Gastrocnemius medialis (tissue), 4 donors: ENCODE results near the gene HNRNPA2B1.

Experiments used
- POLR2A ChIP-seq, 2 donors: fragments of 450-650 bp; IDR thresholded peaks; one replicate each; pipeline ENCODE4 v1.6.1; 2017; ENCODE audit warnings: antibody characterized with exemption in 2 of 2, mild to moderate bottlenecking in 2 of 2, moderate library complexity in 2 of 2
- TF ChIP-seq, protein P1 (sequence below), 5 experiments: fragments of 450-650 bp in 3 of 5; fragments of 200-600 bp in 2 of 5; sonication (generic) in 2 of 5; IDR thresholded peaks in 4 of 5; conservative IDR thresholded peaks in 1 of 5; 1 replicate in 4 of 5; 2 replicates in 1 of 5; pipeline ENCODE4 v1.5.1; 2016 to 2019; ENCODE audit warnings: antibody characterized with exemption in 5 of 5, mild to moderate bottlenecking in 3 of 5, moderate library complexity in 3 of 5

GRCh38 chr7:26208040-26208439 lies 7.5 kb upstream of the HNRNPA2B1 start:
- TF ChIP-seq, protein P1, sequence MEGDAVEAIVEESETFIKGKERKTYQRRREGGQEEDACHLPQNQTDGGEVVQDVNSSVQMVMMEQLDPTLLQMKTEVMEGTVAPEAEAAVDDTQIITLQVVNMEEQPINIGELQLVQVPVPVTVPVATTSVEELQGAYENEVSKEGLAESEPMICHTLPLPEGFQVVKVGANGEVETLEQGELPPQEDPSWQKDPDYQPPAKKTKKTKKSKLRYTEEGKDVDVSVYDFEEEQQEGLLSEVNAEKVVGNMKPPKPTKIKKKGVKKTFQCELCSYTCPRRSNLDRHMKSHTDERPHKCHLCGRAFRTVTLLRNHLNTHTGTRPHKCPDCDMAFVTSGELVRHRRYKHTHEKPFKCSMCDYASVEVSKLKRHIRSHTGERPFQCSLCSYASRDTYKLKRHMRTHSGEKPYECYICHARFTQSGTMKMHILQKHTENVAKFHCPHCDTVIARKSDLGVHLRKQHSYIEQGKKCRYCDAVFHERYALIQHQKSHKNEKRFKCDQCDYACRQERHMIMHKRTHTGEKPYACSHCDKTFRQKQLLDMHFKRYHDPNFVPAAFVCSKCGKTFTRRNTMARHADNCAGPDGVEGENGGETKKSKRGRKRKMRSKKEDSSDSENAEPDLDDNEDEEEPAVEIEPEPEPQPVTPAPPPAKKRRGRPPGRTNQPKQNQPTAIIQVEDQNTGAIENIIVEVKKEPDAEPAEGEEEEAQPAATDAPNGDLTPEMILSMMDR (IDR thresholded peaks at IDR 0.05 in 4 of 5, conservative IDR thresholded peaks at IDR 0.05 in 1 of 5) = no peak
- TF ChIP-seq POLR2A (IDR thresholded peaks at IDR 0.05) = no peak
